GM21529 (cell line): ENCODE data around the gene FHAD1.
"Not testable (repeated sequence)": the region's sequence is repeated elsewhere in the genome, so short reads cannot be mapped to it uniquely, and the experiment has no call there.

Source experiments
- ATAC-seq: cut with Tn5 transposase; IDR thresholded peaks from one replicate; pipeline ENCODE4 v1.9.1; 2021; ENCODE audit not compliant: unreplicated experiment

Gene FHAD1

DNA sequence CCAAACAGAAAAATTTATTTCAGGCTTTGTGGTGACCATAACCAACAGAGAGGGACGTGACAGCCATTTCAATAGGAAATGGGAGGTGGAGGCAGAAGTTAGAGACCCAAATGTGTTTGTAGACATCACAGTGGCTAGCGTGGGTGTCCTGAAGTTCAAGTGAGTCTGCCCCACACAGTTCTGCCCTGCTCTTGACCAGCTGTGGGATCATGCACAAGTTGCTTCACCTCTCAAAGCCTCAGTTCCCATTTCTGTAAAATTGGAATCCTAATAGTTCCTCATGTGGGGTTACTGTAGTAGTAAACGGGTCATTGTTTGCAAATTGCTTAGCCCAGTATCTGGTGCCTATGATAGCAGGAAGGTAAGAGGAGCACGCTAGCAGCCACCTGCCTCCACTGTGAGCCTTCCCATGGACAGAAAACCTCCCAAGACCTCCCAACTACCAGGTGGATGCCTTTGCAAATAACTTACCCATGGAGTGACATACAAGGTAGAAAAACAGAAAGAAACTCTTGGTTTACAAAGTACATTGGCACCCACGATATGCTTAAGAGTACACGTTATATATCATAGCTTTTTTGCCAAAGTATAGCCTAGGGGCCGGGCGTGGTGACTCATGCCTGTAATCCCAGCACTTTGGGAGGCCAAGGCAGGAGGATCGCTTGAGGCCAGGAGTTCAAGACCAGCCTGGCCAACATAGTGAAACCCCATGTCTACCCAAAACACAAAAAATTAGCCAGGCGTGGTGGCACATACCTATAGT lies 29.1 kb downstream of the FHAD1 start:
- ATAC-seq = no peak

GRCh38 chr1:15276691-15277446 lies 29.8 kb downstream of the FHAD1 start:
- ATAC-seq = no peak

DNA sequence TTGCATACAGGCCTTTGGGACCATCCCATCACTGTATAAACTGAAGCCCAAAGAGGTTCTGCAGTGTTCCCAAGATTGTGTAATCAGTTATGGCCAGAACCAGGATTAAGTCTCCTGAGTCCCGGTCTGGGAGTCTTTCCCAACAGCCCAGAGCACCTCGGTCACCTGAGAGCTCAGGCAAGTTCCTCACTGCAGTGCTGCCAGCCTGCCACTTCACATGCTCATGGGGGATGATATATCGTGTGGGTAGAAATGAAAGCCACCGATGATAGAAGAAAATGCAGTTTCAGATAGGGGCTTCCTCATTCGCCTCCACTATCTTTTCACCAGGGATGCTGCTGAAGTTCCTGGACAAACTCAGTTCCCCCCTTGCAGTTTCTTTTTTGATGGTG lies 30.4 kb downstream of the FHAD1 start:
- ATAC-seq = no peak

DNA sequence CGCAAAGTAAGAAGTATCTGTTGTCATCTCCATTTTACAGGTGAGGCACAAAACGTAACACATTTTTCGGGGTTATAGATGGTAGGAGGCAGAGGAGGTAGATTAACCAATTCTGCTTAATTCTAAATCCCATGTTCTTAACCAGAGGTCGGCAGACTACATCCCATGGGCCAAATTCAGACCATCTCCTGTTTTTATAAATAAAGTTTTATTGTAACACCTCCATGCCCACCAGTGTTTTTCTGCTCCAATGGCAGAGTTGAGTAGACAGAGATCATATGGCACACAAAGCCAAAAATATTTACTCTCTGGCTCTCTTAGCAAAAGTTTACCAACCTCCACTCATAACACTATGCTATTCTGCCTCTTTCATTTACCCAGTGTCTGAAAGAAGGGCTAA lies 30.9 kb downstream of the FHAD1 start:
- no peak for ATAC-seq

DNA sequence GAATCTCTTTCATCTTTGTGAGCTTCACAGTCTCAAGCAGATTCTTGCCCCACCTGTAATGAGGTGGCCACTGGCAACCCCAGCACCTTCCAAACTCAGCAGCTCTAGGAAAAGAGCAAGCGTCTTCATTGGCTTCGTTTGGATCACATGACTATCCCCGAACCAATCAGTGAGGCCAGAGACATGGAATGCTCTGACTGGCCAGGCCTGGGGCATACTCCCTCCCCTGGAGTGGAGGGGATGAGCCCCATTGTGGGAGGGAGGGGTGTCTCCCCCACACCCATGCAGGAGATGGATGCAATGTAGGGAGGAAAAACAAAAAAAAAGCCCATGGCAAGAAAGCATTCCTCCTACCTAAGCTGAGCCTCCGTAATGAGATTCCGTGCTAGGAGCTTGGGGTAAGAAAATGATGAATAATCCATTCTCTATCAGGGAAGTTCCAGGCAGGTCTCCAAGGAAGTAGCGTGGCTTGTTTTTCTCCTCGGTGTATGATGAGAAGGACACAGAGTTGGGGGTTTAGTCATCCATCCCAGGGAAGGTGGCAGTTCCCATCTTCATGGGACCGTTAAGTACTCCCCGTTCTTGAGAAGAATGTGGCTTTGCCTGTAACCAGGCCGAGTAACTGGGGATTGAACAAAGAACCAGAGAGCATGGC lies 32.7 kb downstream of the FHAD1 start:
- no peak for ATAC-seq

DNA sequence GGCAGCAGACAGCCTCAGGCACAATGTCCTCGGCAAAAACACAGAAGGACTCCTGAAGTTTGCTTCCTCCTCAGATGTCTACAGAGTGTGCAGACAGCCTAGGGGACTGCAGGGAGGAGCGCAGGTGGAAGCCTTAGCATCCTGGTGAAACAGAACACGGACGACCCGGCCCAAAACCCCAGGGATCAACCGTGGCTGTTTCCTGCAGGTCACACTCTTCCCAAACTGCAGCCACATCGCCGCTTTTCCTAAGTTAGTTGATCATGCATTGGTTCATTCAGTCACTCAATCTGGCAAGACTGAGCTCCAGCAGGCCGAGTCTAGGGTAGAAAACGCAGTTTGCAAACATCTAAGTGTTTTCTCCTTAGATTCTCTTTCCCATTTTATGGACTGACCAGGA lies 33.4 kb downstream of the FHAD1 start:
- ATAC-seq = no peak

DNA sequence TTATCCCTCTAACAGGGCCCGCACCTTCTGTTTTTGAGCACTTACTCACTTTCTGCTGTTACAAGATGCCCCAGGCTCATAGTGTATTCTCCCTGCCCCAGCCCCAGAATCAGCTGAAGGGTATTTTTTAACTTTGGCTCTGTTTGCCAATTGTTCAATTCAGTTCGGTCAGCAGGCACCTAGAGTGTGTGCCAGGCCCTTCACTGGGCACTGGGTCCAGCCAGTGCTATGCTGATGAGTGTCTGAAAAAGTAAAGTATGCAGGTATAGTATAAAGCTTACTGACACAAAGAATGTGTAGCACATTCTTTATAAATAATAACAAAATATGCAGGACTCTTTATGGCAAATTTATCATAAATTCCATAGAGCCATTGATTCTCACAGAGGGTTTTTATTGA lies 35.0 kb downstream of the FHAD1 start:
- no peak for ATAC-seq

DNA sequence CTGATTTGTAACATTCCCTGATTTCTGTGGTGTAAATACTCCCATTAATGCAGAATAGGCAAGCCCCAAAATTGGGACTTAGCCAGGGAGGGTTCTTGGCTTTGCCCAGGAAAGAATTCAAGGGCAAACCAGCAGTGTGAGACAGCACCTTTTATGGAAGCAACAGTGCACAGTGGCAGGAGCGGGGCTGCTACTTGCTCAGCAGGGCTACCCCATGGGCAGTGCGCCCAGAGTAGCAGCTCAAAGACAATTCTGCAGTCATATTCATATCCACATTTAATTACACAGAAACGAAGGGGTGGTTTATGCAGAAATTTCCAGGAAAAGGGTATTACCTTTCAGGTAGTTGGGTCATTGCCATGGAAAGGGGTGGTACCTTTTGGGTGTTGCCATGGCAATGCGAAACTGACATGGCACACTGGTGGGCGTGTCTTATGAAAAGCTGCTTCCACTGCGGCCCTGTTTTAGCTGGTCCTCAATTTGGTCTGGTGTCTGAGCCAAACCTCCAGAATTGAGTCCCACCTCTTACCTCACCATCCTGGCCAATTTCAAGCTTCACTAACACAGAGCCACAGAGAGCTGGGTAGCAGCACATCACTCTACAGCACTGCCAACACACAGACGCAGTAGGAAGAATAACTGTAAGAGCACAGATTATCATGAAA lies 35.9 kb downstream of the FHAD1 start:
- ATAC-seq = no peak

DNA sequence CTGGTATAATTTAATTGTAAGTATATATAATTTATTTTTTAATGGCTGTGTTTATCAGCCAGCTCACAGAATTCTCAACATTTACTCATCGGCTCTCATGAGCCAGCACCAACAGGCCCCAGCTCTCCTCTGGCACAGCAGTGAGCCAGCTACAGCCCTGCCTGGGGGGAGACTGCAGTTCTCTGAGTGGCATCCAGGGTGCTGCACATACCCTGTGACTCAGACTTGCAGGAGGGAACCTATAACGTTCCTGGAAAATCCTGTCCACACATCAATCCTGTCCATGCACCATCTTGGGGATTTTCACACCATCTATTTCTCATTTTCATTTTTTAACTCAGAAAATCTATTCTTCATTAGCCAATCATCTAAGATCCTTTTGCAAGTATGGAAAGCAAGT lies 36.5 kb downstream of the FHAD1 start:
- no peak for ATAC-seq

GRCh38 chr1:15286452-15286851 lies 39.4 kb downstream of the FHAD1 start:
- ATAC-seq = no peak

GRCh38 chr1:15287035-15287979 lies 40.3 kb downstream of the FHAD1 start:
- ATAC-seq = no peak

DNA sequence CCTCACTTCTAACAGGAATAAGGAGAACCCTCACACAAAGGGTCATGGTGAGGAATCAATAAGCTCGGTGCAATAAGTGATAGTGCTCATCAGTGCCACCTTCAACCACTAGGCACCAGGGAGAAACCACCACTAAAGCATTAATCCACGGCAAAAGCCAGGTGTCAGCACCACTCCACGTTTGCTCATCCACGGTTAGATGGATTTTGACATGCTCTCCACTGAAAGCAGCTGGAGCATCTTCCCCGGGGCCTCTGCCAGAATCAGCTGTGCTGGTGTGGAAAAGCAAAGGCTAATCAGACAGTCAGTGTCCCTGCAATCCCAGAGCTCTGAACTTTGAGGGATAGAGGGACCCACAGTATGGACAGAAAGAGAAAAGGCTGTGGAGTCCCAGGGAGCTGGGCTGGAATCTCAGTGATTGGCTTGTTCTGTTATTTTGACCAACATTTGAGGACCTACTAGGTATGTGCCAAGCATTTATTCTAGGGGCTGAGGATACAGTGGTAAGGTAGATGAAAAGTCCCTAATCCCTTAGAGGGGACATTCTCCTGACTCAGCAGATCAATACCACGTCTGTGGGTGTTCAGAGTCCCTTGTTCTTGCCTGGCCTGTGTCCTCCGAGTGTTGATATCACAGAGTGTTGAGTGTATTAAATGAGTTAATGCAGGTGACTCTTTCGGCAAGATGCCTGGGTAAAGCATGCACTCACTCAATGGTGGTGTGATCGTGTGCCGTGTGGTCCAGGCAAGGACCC lies 41.3 kb downstream of the FHAD1 start:
- no peak for ATAC-seq

- no peak for ATAC-seq
These were observed 42.2 kb downstream of the FHAD1 start for GRCh38 chr1:15289251-15289651.

GRCh38 chr1:15290382-15290781 lies 43.4 kb downstream of the FHAD1 start:
- ATAC-seq = no peak

- no peak for ATAC-seq
These were observed 48.7 kb downstream of the FHAD1 start for GRCh38 chr1:15295696-15296095.

- no peak for ATAC-seq
These were observed 49.7 kb downstream of the FHAD1 start for GRCh38 chr1:15296585-15297321.

DNA sequence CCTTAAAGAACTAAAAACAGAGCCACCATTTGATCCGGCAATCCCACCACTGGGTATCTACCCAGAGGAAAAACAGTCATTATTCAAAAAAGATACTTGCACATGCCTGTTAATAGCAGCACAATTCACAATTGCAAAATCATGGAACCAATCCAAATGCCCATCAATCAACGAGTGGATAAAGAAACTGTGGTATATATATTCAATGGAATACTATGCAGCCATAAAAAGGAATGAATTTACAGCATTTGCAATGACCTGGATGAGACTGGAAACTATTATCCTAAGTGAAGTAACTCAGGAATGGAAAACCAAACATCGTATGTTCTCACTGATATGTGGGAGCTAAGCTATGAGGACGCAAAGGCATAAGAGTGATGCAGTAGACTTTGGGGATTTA lies 51.0 kb downstream of the FHAD1 start:
- ATAC-seq = not testable (repeated sequence)

- no peak for ATAC-seq
These were observed 52.2 kb downstream of the FHAD1 start for GRCh38 chr1:15299179-15299578.

DNA sequence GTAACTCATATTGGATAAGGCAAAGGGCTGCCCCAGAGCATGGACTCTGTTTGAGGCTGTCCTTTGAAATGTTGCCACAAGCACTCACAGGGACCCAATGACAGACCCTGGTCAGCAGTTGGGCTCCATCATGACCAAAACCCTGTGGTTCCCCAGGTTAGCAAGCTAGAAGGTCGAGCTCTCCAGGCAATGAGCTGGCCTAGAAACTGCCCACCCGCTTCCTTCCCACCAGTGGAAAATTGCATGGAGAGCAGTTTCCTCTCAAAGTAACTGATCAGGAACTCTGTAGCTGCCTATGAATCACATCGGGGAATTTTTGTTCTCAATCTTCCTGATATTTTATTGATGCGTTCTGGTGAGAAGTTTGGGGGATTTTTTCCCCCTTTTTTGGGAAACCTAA lies 52.8 kb downstream of the FHAD1 start:
- no peak for ATAC-seq
